Tibial nerve (tissue), 3 donors: ENCODE data around the gene DDX10.

Experiments used
- CTCF ChIP-seq, 5 experiments: fragments of 200-600 bp in 3 of 5; fragments of 450-650 bp in 2 of 5; sonication (generic) in 3 of 5; IDR thresholded peaks; one replicate each; pipeline ENCODE4 v1.5.1; 2016 to 2019; ENCODE audit warnings: antibody characterized with exemption in 5 of 5, mild to moderate bottlenecking in 3 of 5, moderate library complexity in 2 of 5
- POLR2A ChIP-seq, 2 donors: fragments of 450-650 bp; IDR thresholded peaks; one replicate each; pipeline ENCODE4 v1.6.1; 2017; ENCODE audit warnings: antibody characterized with exemption in 2 of 2, mild to moderate bottlenecking in 2 of 2, moderate library complexity in 2 of 2

DNA sequence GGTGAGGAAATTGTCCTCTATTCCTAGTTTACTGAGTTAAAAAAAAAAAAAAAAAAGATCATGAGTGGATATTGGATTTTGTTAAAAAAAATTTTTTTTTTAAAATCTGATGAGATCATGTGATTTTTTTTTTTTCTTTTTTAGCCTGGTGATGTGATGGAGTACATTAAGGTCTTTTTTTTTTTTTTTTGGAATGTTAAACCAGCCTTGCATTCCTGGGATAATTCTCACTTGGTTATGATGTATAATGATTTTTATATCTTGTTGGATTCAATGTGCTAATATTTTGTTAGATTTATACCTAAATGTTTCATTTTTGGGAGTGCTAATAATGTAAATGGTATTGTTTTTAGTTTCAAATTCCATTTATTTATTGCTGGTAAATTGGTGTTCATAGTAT lies 43.3 kb downstream of the DDX10 start:
- no peak for TF ChIP-seq POLR2A (IDR thresholded peaks at IDR 0.05)
- TF ChIP-seq CTCF (IDR thresholded peaks at IDR 0.05) = no peak
